GM12878 (cell line): ENCODE results near the gene RPL7L1. TPM values are rescaled to one million over a fixed set of nuclear protein-coding genes. Genes with fewer than 3 reads are reported as not detected.

Source experiments
- ASH2L ChIP-seq: fragments of 300-600, 200-600 bp; sonication (generic); IDR thresholded peaks from 2 replicates; pipeline ENCODE4 v1.6.1; 2017; ENCODE audit warnings: low read depth, mild to moderate bottlenecking, borderline replicate concordance
- CREB1 ChIP-seq: IDR thresholded peaks from 2 replicates; pipeline ENCODE4 v1.6.1; 2012; ENCODE audit warnings: low read depth, mild to moderate bottlenecking, inconsistent platforms
- E4F1 ChIP-seq: fragments of 450-650 bp; IDR thresholded peaks from 2 replicates; pipeline ENCODE4 v1.6.1; 2018; ENCODE audit warnings: borderline replicate concordance, mild to moderate bottlenecking; ENCODE audit not compliant: partially characterized antibody
- EGR1 ChIP-seq, 2 experiments: IDR thresholded peaks; 1 replicate in 1 of 2; 2 replicates in 1 of 2; pipeline ENCODE4 v1.6.1; 2011 to 2012; ENCODE audit warnings: low read depth in 2 of 2, low read length in 2 of 2, borderline replicate concordance in 1 of 2, mild to moderate bottlenecking in 1 of 2, moderate library complexity in 1 of 2
- KLF5 ChIP-seq: fragments of 450-650 bp; IDR thresholded peaks from 2 replicates; pipeline ENCODE4 v1.6.1; 2014; ENCODE audit warnings: mild to moderate bottlenecking; ENCODE audit not compliant: partially characterized antibody
- PBX3 ChIP-seq: IDR thresholded peaks from 2 replicates; pipeline ENCODE4 v1.6.1; 2011; ENCODE audit warnings: mild to moderate bottlenecking, low read depth, low read length, moderate library complexity; ENCODE audit not compliant: insufficient replicate concordance
- POLR2AphosphoS5 ChIP-seq: IDR thresholded peaks from 2 replicates; pipeline ENCODE4 v1.6.1; 2011; ENCODE audit warnings: mild to moderate bottlenecking, low read length, inconsistent platforms
- RB1 ChIP-seq: fragments of 450-650 bp; formaldehyde crosslinking; IDR thresholded peaks from 2 replicates; pipeline ENCODE4 v1.6.1; 2017; ENCODE audit warnings: mild to moderate bottlenecking, borderline replicate concordance
- SMARCA5 ChIP-seq: fragments of 450-650 bp; IDR thresholded peaks from 2 replicates; pipeline ENCODE4 v1.6.1; 2017; ENCODE audit warnings: mild to moderate bottlenecking
- SP1 ChIP-seq: IDR thresholded peaks from one replicate; pipeline ENCODE4 v1.6.1; 2011; ENCODE audit warnings: low read depth, low read length
- USF2 ChIP-seq: IDR thresholded peaks from 2 replicates; pipeline ENCODE4 v1.6.1; 2011; ENCODE audit warnings: low read depth, low read length, improper control_type of control experiment, borderline replicate concordance
- ZBTB11 ChIP-seq: fragments of 450-650 bp; formaldehyde crosslinking; IDR thresholded peaks from 2 replicates; pipeline ENCODE4 v1.5.0; 2022; ENCODE audit warnings: mild to moderate bottlenecking, missing genetic modification characterization
- polyA plus RNA-seq, 11 experiments: library from polyadenylated mRNA; depleted of rRNA in 4 of 11; unstranded in 6 of 11; stranded (reverse) in 5 of 11; fragments of >200 nt; fragmentation: Nextera tagmentation in 4 of 11; fragmentation: Illumina TruSeq in 1 of 11; extraction: Ambion mirVana in 4 of 11; extraction: Trizol in 1 of 11; gene quantifications; 1 replicate in 1 of 11; 2 replicates in 10 of 11; pipeline versions ENCODE4 v1.2.1 to v1.2.3, GENCODE V29; 2011 to 2016; ENCODE audit warnings: inconsistent platforms in 2 of 11, missing spikeins in 2 of 11, low read depth in 1 of 11
- total RNA-seq, 4 experiments: library from RNA; depleted of rRNA in 3 of 4; stranded (reverse); fragments of >200 nt in 3 of 4; fragmentation: Illumina TruSeq in 1 of 4; extraction: Trizol in 1 of 4; gene quantifications; 2 replicates each; pipeline versions ENCODE4 v1.2.1 to v1.2.3, GENCODE V29; 2013 to 2021
- TF ChIP-seq, protein P1 (sequence below): fragments of 450-650 bp; IDR thresholded peaks from 2 replicates; pipeline ENCODE4 v1.6.1; 2016; ENCODE audit warnings: mild to moderate bottlenecking
- TF ChIP-seq, protein P2 (sequence below): fragments of 450-650 bp; IDR thresholded peaks from 2 replicates; pipeline ENCODE4 v1.6.1; 2017; ENCODE audit warnings: mild to moderate bottlenecking, moderate library complexity

Gene RPL7L1
- total and polyA plus RNA-seq, 10 of the 15 experiments (the other 5 are each of a cell fraction or from before 2014, with no cell fraction given) = 54.1 to 154 (median 104) TPM

- TF ChIP-seq, protein P1, sequence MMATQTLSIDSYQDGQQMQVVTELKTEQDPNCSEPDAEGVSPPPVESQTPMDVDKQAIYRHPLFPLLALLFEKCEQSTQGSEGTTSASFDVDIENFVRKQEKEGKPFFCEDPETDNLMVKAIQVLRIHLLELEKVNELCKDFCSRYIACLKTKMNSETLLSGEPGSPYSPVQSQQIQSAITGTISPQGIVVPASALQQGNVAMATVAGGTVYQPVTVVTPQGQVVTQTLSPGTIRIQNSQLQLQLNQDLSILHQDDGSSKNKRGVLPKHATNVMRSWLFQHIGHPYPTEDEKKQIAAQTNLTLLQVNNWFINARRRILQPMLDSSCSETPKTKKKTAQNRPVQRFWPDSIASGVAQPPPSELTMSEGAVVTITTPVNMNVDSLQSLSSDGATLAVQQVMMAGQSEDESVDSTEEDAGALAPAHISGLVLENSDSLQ = no peak; the same call in 1 of the 2 replicates
- TF ChIP-seq ZBTB11 (peak; percentile 36; the same call in 1 of the 2 replicates), E4F1 (peak; percentile 78), USF2 (no peak), KLF5 (peak; percentile 97), SMARCA5 (peak; percentile 15; the same call in 1 of the 2 replicates), EGR1 (IDR thresholded peaks at IDR 0.05; ENCODE audit: borderline replicate concordance in 1 of 2, low read depth in 2 of 2, low read length in 2 of 2) (no peak), SP1 (peak; percentile 67), PBX3 (no peak), POLR2AphosphoS5 (peak; percentile 97), CREB1 (no peak), RB1 (peak; percentile 61; the same call in 1 of the 2 replicates), ASH2L (no peak)
- TF ChIP-seq, protein P2, sequence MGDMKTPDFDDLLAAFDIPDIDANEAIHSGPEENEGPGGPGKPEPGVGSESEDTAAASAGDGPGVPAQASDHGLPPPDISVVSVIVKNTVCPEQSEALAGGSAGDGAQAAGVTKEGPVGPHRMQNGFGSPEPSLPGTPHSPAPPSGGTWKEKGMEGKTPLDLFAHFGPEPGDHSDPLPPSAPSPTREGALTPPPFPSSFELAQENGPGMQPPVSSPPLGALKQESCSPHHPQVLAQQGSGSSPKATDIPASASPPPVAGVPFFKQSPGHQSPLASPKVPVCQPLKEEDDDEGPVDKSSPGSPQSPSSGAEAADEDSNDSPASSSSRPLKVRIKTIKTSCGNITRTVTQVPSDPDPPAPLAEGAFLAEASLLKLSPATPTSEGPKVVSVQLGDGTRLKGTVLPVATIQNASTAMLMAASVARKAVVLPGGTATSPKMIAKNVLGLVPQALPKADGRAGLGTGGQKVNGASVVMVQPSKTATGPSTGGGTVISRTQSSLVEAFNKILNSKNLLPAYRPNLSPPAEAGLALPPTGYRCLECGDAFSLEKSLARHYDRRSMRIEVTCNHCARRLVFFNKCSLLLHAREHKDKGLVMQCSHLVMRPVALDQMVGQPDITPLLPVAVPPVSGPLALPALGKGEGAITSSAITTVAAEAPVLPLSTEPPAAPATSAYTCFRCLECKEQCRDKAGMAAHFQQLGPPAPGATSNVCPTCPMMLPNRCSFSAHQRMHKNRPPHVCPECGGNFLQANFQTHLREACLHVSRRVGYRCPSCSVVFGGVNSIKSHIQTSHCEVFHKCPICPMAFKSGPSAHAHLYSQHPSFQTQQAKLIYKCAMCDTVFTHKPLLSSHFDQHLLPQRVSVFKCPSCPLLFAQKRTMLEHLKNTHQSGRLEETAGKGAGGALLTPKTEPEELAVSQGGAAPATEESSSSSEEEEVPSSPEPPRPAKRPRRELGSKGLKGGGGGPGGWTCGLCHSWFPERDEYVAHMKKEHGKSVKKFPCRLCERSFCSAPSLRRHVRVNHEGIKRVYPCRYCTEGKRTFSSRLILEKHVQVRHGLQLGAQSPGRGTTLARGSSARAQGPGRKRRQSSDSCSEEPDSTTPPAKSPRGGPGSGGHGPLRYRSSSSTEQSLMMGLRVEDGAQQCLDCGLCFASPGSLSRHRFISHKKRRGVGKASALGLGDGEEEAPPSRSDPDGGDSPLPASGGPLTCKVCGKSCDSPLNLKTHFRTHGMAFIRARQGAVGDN = peak; percentile 66; the same call in 1 of the 2 replicates
Observed at GRCh38 chr6:42890311-42891198, 11.1 kb downstream of the RPL7L1 start (continued).
